GM12865 (cell line): ENCODE results near the gene SOX6.

Source experiments
- DNase-seq: peaks from one replicate; pipeline ENCODE4 v3.0.0; 2010; ENCODE audit warnings: low read depth
- H3K4me3 ChIP-seq: 2 replicates; pipeline ENCODE4 v1.5.1; 2011; ENCODE audit warnings: mild to moderate bottlenecking, low read depth, low read length, control low read depth
- CTCF ChIP-seq: IDR thresholded peaks from 2 replicates; pipeline ENCODE4 v1.5.1; 2011; ENCODE audit warnings: low read length, control low read depth, low read depth, inconsistent platforms; ENCODE audit not compliant: insufficient read depth; ENCODE audit errors: missing control alignments

SOX6 gene

GRCh38 chr11:16367252-16367651, 10.9 kb upstream of the SOX6 start:
- no peak overlapping the region for H3K4me3 ChIP-seq

GRCh38 chr11:16365581-16366228, 9.4 kb upstream of the SOX6 start:
- DNase-seq, result no peak
- TF ChIP-seq CTCF, result no peak
- H3K4me3 ChIP-seq, result no peak overlapping the region

More at GRCh38 chr11:16367252-16367651, 10.9 kb upstream of the SOX6 start:
- peak; percentile 1 for DNase-seq
- TF ChIP-seq CTCF, result no peak

- DNase-seq, result no peak
- TF ChIP-seq CTCF, result no peak
- no peak overlapping the region for H3K4me3 ChIP-seq
These were observed 7.9 kb upstream of the SOX6 start for GRCh38 chr11:16364254-16364653.

GRCh38 chr11:16363706-16364105, 7.4 kb upstream of the SOX6 start:
- TF ChIP-seq CTCF, result no peak
- no peak for DNase-seq
- H3K4me3 ChIP-seq, result no peak overlapping the region

- no peak overlapping the region for H3K4me3 ChIP-seq
- no peak for TF ChIP-seq CTCF
- no peak for DNase-seq
These were observed 4.9 kb upstream of the SOX6 start for GRCh38 chr11:16361108-16361865.

- no peak for TF ChIP-seq CTCF
- H3K4me3 ChIP-seq, result no peak overlapping the region
- no peak for DNase-seq
These were observed 3.0 kb upstream of the SOX6 start for GRCh38 chr11:16359369-16359768.
